ENCODE data around the gene PRPF40B.
A peak's percentile ranks its signal among the peaks of the same experiment; 100 is the strongest.

PRPF40B gene

DNA sequence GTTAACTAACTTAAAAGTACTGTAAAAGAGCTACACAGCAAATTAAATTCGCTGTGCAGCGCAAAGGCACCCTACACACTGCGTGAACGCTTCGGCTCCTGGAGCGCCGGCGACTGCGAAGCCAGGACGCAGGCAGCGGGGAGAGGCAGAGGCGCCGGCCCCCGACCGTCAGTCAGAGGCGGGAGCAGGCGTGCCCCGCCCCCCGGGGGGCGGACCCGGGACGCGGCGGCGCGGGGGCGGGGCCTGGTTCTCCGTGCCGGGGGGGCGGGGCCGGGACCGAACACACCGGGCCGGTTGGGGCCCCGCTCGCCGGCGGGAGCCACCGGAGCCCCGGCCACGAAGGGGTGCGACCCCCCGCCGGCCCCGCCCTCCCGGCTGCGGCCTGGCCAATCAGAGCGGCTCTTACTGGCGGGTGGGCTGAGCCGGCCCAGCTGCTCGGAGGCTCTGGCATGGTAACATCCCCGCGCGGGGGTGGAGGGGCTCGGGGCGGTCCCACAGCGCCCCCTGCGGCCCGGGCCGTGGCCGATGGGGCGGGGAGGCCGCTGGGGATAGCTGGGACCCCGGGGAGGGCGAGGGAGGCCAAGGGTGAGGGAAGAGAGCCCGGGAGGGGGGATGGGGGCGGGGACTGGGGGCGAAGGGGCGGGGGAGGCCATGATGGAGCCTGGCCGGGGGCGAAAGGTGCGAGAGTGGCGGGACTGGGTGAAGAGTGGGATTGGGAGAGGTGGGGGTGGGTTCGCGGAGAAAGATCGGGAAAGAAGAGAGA lies at the start of gene PRPF40B:
PRPF40B (plus strand) TSS at position 420 of the 763 bp plus-strand sequence; CDS start at position 450, 30 bp downstream.
- TF ChIP-seq, protein P1, sequence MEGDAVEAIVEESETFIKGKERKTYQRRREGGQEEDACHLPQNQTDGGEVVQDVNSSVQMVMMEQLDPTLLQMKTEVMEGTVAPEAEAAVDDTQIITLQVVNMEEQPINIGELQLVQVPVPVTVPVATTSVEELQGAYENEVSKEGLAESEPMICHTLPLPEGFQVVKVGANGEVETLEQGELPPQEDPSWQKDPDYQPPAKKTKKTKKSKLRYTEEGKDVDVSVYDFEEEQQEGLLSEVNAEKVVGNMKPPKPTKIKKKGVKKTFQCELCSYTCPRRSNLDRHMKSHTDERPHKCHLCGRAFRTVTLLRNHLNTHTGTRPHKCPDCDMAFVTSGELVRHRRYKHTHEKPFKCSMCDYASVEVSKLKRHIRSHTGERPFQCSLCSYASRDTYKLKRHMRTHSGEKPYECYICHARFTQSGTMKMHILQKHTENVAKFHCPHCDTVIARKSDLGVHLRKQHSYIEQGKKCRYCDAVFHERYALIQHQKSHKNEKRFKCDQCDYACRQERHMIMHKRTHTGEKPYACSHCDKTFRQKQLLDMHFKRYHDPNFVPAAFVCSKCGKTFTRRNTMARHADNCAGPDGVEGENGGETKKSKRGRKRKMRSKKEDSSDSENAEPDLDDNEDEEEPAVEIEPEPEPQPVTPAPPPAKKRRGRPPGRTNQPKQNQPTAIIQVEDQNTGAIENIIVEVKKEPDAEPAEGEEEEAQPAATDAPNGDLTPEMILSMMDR (IDR thresholded peaks at IDR 0.05): peak; percentile 48
- Mint-ChIP-seq H3K4me3 (peak within 1 kb of the TSS; percentile 89), H3K4me1 (peaks cover 33% of the 10 kb centered on the region), H3K27me3 (ENCODE audit: low read depth, poor library complexity) (peaks cover 4% of the 10 kb centered on the region), H3K36me3 (ENCODE audit: low read depth) (no peaks in the 10 kb centered on the region), H3K9me3 (no peaks in the 10 kb centered on the region), H3K27ac (peak within 1 kb of the TSS; percentile 90)
- peak; percentile 92 for DNase-seq

- Mint-ChIP-seq H3K4me1 (peaks cover 34% of the 10 kb centered on the region), H3K4me3 (no peak overlapping the region), H3K27me3 (ENCODE audit: low read depth, poor library complexity) (peaks cover 3% of the 10 kb centered on the region), H3K9me3 (no peaks in the 10 kb centered on the region), H3K36me3 (ENCODE audit: low read depth) (peaks cover 41% of the 10 kb centered on the region), H3K27ac (peak overlapping the region; percentile 59)
- TF ChIP-seq, protein P1 (IDR thresholded peaks at IDR 0.05): no peak
- no peak for DNase-seq
Observed at GRCh38 chr12:49577589-49578315, 45.6 kb upstream of the PRPF40B start.

GRCh38 chr12:49578471-49579112 lies 44.8 kb upstream of the PRPF40B start:
- TF ChIP-seq, protein P1 (IDR thresholded peaks at IDR 0.05): no peak
- Mint-ChIP-seq H3K27me3 (ENCODE audit: low read depth, poor library complexity) (peaks cover 3% of the 10 kb centered on the region), H3K36me3 (ENCODE audit: low read depth) (peaks cover 34% of the 10 kb centered on the region), H3K4me3 (no peak overlapping the region), H3K4me1 (peaks cover 36% of the 10 kb centered on the region), H3K27ac (no peak overlapping the region), H3K9me3 (no peaks in the 10 kb centered on the region)
- no peak for DNase-seq

- Mint-ChIP-seq H3K4me3 (peak overlapping the region; percentile 18), H3K9me3 (no peaks in the 10 kb centered on the region), H3K27me3 (ENCODE audit: low read depth, poor library complexity) (peaks cover 6% of the 10 kb centered on the region), H3K27ac (peak overlapping the region; percentile 92), H3K4me1 (peaks cover 50% of the 10 kb centered on the region), H3K36me3 (ENCODE audit: low read depth) (peaks cover 20% of the 10 kb centered on the region)
- TF ChIP-seq, protein P1 (IDR thresholded peaks at IDR 0.05): peak; percentile 74
- peak; percentile 87 for DNase-seq
Observed at GRCh38 chr12:49580572-49581535, 42.5 kb upstream of the PRPF40B start.

- DNase-seq: no peak
- peak overlapping the region; percentile 59 for H3K4me3 Mint-ChIP-seq
- TF ChIP-seq, protein P1 (IDR thresholded peaks at IDR 0.05): no peak
- H3K27ac Mint-ChIP-seq: peak overlapping the region; percentile 57
- peaks cover 50% of the 10 kb centered on the region for H3K4me1 Mint-ChIP-seq
- H3K27me3 Mint-ChIP-seq (ENCODE audit: low read depth, poor library complexity): peaks cover 6% of the 10 kb centered on the region
- peaks cover 21% of the 10 kb centered on the region for H3K36me3 Mint-ChIP-seq (ENCODE audit: low read depth)
- H3K9me3 Mint-ChIP-seq: no peaks in the 10 kb centered on the region
Observed at GRCh38 chr12:49582201-49582600, 41.2 kb upstream of the PRPF40B start.
